K562 (cell line): ENCODE measurements around the gene UNC13C.

ENCODE experiments used
- CHD1 ChIP-seq: fragments of 200-600 bp; sonication (generic); IDR thresholded peaks from one replicate; pipeline ENCODE4 v1.6.1; 2012; ENCODE audit warnings: mild to moderate bottlenecking, moderate library complexity, low read length, inconsistent platforms
- CTCF ChIP-seq, 3 experiments: IDR thresholded peaks in 2 of 3; conservative IDR thresholded peaks in 1 of 3; 2 replicates each; pipeline ENCODE4 v1.5.1; 2011 to 2012; ENCODE audit warnings: low read length in 3 of 3, mild to moderate bottlenecking in 3 of 3, control low read depth in 2 of 3, improper control_type of control experiment in 1 of 3, inconsistent platforms in 1 of 3, low read depth in 1 of 3, mixed read lengths in 1 of 3, moderate library complexity in 1 of 3; ENCODE audit not compliant: insufficient read depth in 2 of 3
- ELK1 ChIP-seq: sonication (generic); formaldehyde crosslinking; IDR thresholded peaks from 2 replicates; pipeline ENCODE4 v1.8.1; 2022; ENCODE audit warnings: missing genetic modification reagents
- GATA2 ChIP-seq: sonication (generic); formaldehyde crosslinking; IDR thresholded peaks from 2 replicates; pipeline ENCODE4 v1.4.0; 2020; ENCODE audit warnings: mild to moderate bottlenecking, missing genetic modification reagents
- MAFF ChIP-seq: IDR thresholded peaks from 2 replicates; pipeline ENCODE4 v1.6.1; 2012; ENCODE audit warnings: low read length, improper control_type of control experiment
- MED1 ChIP-seq: sonication (generic); formaldehyde crosslinking; IDR thresholded peaks from 2 replicates; pipeline ENCODE4 v1.8.1; 2023; ENCODE audit warnings: missing genetic modification reagents, borderline replicate concordance
- MYC ChIP-seq, 2 experiments: fragments of 250-450 bp in 1 of 2; sonication (Bioruptor Pico) in 1 of 2; IDR thresholded peaks; 2 replicates each; pipeline versions ENCODE4 v1.5.1 to v1.6.1; 2012 to 2021; ENCODE audit warnings: low read depth in 2 of 2, borderline replicate concordance in 1 of 2, improper control_type of control experiment in 1 of 2, low read length in 1 of 2, mild to moderate bottlenecking in 1 of 2, moderate library complexity in 1 of 2
- NFRKB ChIP-seq: fragments of 450-650 bp; IDR thresholded peaks from 2 replicates; pipeline ENCODE4 v1.6.1; 2016; ENCODE audit warnings: low read depth
- ZBTB11 ChIP-seq, 3 experiments: fragments of 200-800 bp in 1 of 3; fragments of 250-450 bp in 1 of 3; fragments of 450-650 bp in 1 of 3; sonication (Bioruptor Pico) in 1 of 3; sonication (Bioruptor generic) in 1 of 3; formaldehyde crosslinking in 1 of 3; IDR thresholded peaks; 2 replicates each; pipeline versions ENCODE4 v1.6.1 to v1.8.0; 2016 to 2022; ENCODE audit warnings: mild to moderate bottlenecking in 2 of 3, missing genetic modification characterization in 2 of 3, missing compliant biosample characterization in 1 of 3, moderate library complexity in 1 of 3
- TF ChIP-seq, protein P1 (sequence below): sonication (generic); formaldehyde crosslinking; IDR thresholded peaks from 2 replicates; pipeline ENCODE4 v1.9.0; 2022; ENCODE audit warnings: mild to moderate bottlenecking, missing genetic modification reagents
- TF ChIP-seq, protein P2 (sequence below): sonication (generic); formaldehyde crosslinking; IDR thresholded peaks from 2 replicates; pipeline ENCODE4 v1.5.0; 2020; ENCODE audit warnings: missing genetic modification reagents

DNA sequence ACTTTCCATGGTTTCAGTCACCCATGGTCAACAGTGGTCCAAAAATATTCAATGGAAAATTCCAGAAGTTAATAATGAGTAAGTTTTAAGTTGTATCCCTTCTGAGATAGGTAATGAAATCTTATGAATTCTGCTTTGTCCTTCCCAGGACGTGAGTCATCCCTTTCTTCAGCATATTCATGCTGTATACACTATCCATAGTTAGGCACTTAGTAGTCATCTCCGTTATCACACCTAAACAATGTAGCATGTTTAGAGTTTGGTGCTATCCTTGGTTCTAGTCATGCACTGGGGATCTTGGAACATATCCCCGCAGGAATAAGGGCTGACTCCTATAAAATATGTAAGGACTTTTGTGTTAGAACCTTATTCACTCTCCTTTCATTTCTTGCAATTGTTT, 153.2 kb downstream of the UNC13C start:
- no peak for TF ChIP-seq NFRKB
- TF ChIP-seq CTCF (IDR thresholded peaks at IDR 0.05 in 2 of 3, conservative IDR thresholded peaks at IDR 0.05 in 1 of 3; ENCODE audit: insufficient read depth in 2 of 3, low read depth in 1 of 3, low read length in 3 of 3): no peak
- TF ChIP-seq GATA2: no peak
- TF ChIP-seq MED1 (CRISPR knock-in tag): no peak
- TF ChIP-seq MAFF: no peak
- no peak for TF ChIP-seq CHD1
- TF ChIP-seq MYC (IDR thresholded peaks at IDR 0.05; ENCODE audit: low read depth, low read length): no peak
- no peak for TF ChIP-seq MYC (CRISPR knock-in tag; IDR thresholded peaks at IDR 0.05; ENCODE audit: borderline replicate concordance, low read depth)
- TF ChIP-seq ZBTB11 (CRISPR knock-in tag; IDR thresholded peaks at IDR 0.05): no peak
- TF ChIP-seq, protein P1, sequence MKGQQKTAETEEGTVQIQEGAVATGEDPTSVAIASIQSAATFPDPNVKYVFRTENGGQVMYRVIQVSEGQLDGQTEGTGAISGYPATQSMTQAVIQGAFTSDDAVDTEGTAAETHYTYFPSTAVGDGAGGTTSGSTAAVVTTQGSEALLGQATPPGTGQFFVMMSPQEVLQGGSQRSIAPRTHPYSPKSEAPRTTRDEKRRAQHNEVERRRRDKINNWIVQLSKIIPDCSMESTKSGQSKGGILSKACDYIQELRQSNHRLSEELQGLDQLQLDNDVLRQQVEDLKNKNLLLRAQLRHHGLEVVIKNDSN: no peak
- TF ChIP-seq, protein P2, sequence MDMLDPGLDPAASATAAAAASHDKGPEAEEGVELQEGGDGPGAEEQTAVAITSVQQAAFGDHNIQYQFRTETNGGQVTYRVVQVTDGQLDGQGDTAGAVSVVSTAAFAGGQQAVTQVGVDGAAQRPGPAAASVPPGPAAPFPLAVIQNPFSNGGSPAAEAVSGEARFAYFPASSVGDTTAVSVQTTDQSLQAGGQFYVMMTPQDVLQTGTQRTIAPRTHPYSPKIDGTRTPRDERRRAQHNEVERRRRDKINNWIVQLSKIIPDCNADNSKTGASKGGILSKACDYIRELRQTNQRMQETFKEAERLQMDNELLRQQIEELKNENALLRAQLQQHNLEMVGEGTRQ (CRISPR knock-in tag): no peak
- no peak for TF ChIP-seq ELK1 (CRISPR knock-in tag)
